Measurements from ENCODE around the gene DNAH5. TPM values are rescaled to one million over a fixed set of nuclear protein-coding genes. Genes with fewer than 3 reads are reported as not detected.
"Not testable (repeated sequence)": the region's sequence is repeated elsewhere in the genome, so short reads cannot be mapped to it uniquely, and the experiment has no call there.

The DNAH5 gene
- total RNA-seq, 1 experiment from 2014 or later = 0.63 TPM

GRCh38 chr5:13843175-13843846, 101.2 kb downstream of the DNAH5 start:
- Histone ChIP-seq H3K4me3 (no peak overlapping the region), H3K27me3 (replicated peaks) (no peaks in the 10 kb centered on the region), H3K27ac (no peak overlapping the region), H3K9me3 (replicated peaks) (no peaks in the 10 kb centered on the region), H3K36me3 (no peaks in the 10 kb centered on the region), H3K4me1 (replicated peaks) (no peaks in the 10 kb centered on the region)
- no peak for DNase-seq (ENCODE audit: low read depth in 1 of 2, low spot score in 2 of 2)

- Histone ChIP-seq H3K27me3 (replicated peaks) (no peaks in the 10 kb centered on the region), H3K27ac (no peak overlapping the region), H3K4me1 (replicated peaks) (no peaks in the 10 kb centered on the region), H3K36me3 (no peaks in the 10 kb centered on the region), H3K9me3 (replicated peaks) (no peaks in the 10 kb centered on the region), H3K4me3 (no peak overlapping the region)
- no peak for DNase-seq (ENCODE audit: low read depth in 1 of 2, low spot score in 2 of 2)
These were observed 111.0 kb downstream of the DNAH5 start for GRCh38 chr5:13833440-13833839.

DNA sequence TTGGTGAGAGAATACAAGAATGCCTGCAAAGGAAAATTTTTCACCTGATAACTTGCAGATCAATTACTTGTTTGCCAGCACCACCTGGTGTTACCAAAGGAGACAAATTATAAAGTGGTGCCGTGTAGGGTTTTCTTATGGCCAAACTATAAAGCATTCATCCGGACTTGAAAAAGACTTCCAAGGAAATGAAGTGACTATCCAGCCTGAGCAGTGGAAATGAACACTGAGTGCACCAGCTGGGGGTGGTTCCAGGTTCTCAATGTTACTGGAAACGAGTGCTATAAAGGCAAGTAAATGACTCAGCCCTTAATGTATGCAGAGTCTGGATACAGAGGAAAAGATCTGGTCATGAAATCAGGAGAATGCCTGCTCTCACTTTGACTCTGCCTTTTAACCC, 113.1 kb downstream of the DNAH5 start:
- Histone ChIP-seq H3K9me3 (replicated peaks) (no peaks in the 10 kb centered on the region), H3K27ac (no peak overlapping the region), H3K4me3 (no peak overlapping the region), H3K4me1 (replicated peaks) (no peaks in the 10 kb centered on the region), H3K36me3 (no peaks in the 10 kb centered on the region), H3K27me3 (replicated peaks) (no peaks in the 10 kb centered on the region)
- DNase-seq (ENCODE audit: low read depth in 1 of 2, low spot score in 2 of 2) = no peak

- H3K4me3 ChIP-seq = no peak overlapping the region
- no peak overlapping the region for H3K27ac ChIP-seq
- H3K36me3 ChIP-seq = no peaks in the 10 kb centered on the region
- no peaks in the 10 kb centered on the region for H3K4me1 ChIP-seq (replicated peaks)
- no peak for DNase-seq (ENCODE audit: low read depth in 1 of 2, low spot score in 2 of 2)
- no peaks in the 10 kb centered on the region for H3K27me3 ChIP-seq (replicated peaks)
- H3K9me3 ChIP-seq (replicated peaks) = no peaks in the 10 kb centered on the region
These were observed 114.0 kb downstream of the DNAH5 start for GRCh38 chr5:13830536-13830935.

DNA sequence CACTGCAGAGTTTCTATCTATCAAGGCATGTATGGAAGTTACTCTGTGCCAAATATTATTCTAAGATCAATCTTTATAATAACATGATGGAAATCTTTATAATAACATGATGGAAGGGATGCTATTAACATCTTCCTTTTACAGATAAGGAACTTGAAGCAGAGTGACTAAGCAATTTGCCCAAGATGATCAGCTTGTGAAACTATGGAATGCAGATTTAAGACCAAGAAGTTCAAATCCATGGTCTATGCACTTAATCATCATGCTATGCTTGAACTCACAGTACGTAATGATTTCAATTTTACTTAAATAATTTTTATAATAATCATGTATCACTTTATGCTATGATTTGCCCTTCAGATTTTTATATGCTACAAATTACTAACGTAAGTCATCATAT, 123.1 kb downstream of the DNAH5 start:
- Histone ChIP-seq H3K27ac (no peak overlapping the region), H3K27me3 (replicated peaks) (no peaks in the 10 kb centered on the region), H3K4me3 (no peak overlapping the region), H3K4me1 (replicated peaks) (no peaks in the 10 kb centered on the region), H3K36me3 (no peaks in the 10 kb centered on the region), H3K9me3 (replicated peaks) (no peaks in the 10 kb centered on the region)
- no peak for DNase-seq (ENCODE audit: low read depth in 1 of 2, low spot score in 2 of 2)

DNA sequence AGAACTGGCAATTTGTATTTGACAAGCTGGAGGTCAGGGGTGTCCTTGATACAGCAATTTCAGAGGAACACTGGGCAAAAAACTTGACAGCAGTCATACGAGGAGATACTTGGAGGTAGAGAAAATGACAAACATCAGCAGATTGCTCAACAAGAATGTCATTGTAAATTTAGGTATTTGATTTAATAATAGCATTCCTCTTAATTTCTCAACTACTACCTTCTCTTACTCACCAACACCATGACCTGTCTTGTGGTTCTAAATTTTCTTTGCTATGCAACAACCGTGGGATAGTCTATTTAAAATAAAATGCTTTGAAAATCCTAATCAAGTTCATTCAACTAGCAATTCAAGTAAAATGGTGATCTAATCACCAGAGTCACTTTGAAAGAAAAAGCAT, 128.4 kb downstream of the DNAH5 start:
- H3K27ac ChIP-seq = no peak overlapping the region
- no peaks in the 10 kb centered on the region for H3K36me3 ChIP-seq
- no peaks in the 10 kb centered on the region for H3K4me1 ChIP-seq (replicated peaks)
- no peaks in the 10 kb centered on the region for H3K27me3 ChIP-seq (replicated peaks)
- H3K4me3 ChIP-seq = no peak overlapping the region
- no peak for DNase-seq (ENCODE audit: low read depth in 1 of 2, low spot score in 2 of 2)
- H3K9me3 ChIP-seq (replicated peaks) = no peaks in the 10 kb centered on the region

- Histone ChIP-seq H3K9me3 (replicated peaks) (no peaks in the 10 kb centered on the region), H3K4me1 (replicated peaks) (no peaks in the 10 kb centered on the region), H3K27me3 (replicated peaks) (no peaks in the 10 kb centered on the region), H3K4me3 (no peak overlapping the region), H3K36me3 (no peaks in the 10 kb centered on the region), H3K27ac (no peak overlapping the region)
- no peak for DNase-seq (ENCODE audit: low read depth in 1 of 2, low spot score in 2 of 2)
These were observed 130.2 kb downstream of the DNAH5 start for GRCh38 chr5:13814301-13814700.

DNA sequence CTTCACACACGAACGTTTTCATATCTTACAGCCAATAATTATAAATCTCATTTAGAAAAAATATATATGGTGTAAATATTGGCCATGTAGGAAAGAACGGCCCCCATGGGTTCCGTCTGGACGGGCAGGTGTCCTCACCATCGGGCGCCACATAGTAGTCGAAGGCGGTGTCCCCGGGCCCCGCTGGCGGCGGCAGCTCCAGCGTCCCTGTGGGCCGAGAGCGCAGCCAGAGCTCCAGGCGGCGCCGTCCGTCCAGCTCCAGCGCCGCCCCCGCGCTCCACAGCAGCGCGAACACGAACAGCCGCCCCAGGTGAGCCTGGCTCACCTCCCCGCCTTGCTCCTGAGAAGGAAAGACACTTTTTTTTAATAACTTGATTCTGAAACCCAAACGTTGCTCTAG, 134.6 kb downstream of the DNAH5 start:
- no peak overlapping the region for H3K4me3 ChIP-seq

DNA sequence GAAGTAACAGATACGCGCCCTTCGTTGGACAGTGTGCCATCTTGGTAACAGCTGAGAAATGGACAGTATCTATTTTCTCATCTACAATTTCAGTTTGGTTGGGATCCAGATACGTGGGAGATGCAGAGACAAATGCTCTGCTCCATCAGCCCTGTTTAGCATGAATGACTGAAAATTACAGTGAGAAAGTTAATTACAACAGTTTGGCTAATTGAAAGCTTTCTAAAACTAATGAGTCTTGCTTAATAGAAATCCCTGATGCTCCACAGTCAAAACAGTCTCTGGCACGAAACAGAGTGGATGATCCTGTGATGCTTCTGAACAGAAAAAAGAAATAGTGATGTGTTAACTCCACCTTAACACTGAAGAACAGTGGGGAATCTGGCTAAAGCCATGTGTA, 140.2 kb downstream of the DNAH5 start:
- no peak overlapping the region for H3K4me3 ChIP-seq
- no peaks in the 10 kb centered on the region for H3K36me3 ChIP-seq
- no peaks in the 10 kb centered on the region for H3K4me1 ChIP-seq (replicated peaks)
- no peaks in the 10 kb centered on the region for H3K9me3 ChIP-seq (replicated peaks)
- H3K27me3 ChIP-seq (replicated peaks) = no peaks in the 10 kb centered on the region
- DNase-seq (ENCODE audit: low read depth in 1 of 2, low spot score in 2 of 2) = no peak
- no peak overlapping the region for H3K27ac ChIP-seq

More for the DNA sequence above, 134.6 kb downstream of the DNAH5 start:
- no peaks in the 10 kb centered on the region for H3K27me3 ChIP-seq (replicated peaks)
- no peaks in the 10 kb centered on the region for H3K4me1 ChIP-seq (replicated peaks)
- no peaks in the 10 kb centered on the region for H3K36me3 ChIP-seq
- DNase-seq (ENCODE audit: low read depth in 1 of 2, low spot score in 2 of 2) = no peak
- no peaks in the 10 kb centered on the region for H3K9me3 ChIP-seq (replicated peaks)
- H3K27ac ChIP-seq = no peak overlapping the region

- not testable (repeated sequence) for H3K36me3 ChIP-seq; DNase-seq (ENCODE audit: low read depth in 1 of 2, low spot score in 2 of 2); H3K27me3 ChIP-seq (replicated peaks); H3K4me3 ChIP-seq; H3K9me3 ChIP-seq (replicated peaks); H3K4me1 ChIP-seq (replicated peaks); H3K27ac ChIP-seq
These were observed 145.9 kb downstream of the DNAH5 start for GRCh38 chr5:13798569-13798968.

DNA sequence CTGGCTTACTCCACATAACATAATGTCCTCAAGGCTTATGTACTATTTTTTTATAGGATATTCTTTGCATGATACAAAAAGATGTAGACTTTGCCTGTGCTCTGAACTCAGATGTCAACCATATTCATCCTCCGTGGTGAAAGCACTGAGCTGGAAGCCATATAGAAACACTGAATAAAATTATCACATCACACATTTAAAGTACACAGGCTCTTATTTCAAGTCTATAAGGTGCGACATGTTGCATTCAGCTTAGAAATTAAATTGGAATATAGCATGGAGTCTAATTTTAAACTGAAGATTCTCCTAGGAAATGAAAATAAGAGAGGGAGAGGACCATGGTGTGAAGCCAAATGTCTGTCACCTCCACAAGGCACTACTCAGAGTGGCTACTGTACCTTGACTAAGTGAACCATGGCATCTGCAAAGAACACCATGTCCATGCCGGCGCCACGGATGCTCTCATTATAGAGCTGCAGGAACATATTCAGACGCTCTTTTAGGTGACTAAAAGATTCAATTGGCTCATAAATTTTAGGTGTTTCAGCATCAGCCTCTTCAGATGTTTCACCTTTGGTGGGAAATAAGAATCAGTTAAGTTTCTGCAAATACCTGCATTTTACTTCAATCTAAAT, 158.6 kb downstream of the DNAH5 start:
- Histone ChIP-seq H3K4me1 (replicated peaks) (no peaks in the 10 kb centered on the region), H3K27me3 (replicated peaks) (no peaks in the 10 kb centered on the region), H3K36me3 (no peaks in the 10 kb centered on the region), H3K4me3 (no peak overlapping the region), H3K27ac (no peak overlapping the region), H3K9me3 (replicated peaks) (no peaks in the 10 kb centered on the region)
- DNase-seq (ENCODE audit: low read depth in 1 of 2, low spot score in 2 of 2) = no peak

DNA sequence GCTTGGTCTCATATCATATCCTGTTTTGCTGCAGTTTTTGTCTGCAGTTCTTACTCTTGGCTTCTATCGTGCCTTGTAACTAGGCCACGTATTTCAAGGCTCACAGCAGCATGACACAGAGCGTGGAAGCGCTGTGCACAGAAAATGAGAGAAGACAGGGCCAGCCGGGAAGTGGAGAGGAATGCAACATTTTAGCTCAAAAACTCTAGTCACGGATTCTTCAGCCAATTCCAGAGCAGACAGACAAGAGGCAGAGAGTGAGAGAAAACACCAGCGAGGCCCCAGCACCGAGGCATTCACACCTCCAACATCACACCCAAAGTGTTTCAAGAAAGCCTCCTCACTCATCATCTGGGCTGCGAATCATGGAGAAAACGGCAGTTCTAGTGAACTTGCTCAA, 160.8 kb downstream of the DNAH5 start:
- Histone ChIP-seq H3K27me3 (replicated peaks) (no peaks in the 10 kb centered on the region), H3K27ac (no peak overlapping the region), H3K9me3 (replicated peaks) (no peaks in the 10 kb centered on the region), H3K4me3 (no peak overlapping the region), H3K4me1 (replicated peaks) (no peaks in the 10 kb centered on the region), H3K36me3 (no peaks in the 10 kb centered on the region)
- DNase-seq (ENCODE audit: low read depth in 1 of 2, low spot score in 2 of 2) = no peak

GRCh38 chr5:13780081-13780480, 164.4 kb downstream of the DNAH5 start:
- no peak for DNase-seq (ENCODE audit: low read depth in 1 of 2, low spot score in 2 of 2)
- Histone ChIP-seq H3K4me3 (no peak overlapping the region), H3K4me1 (replicated peaks) (no peaks in the 10 kb centered on the region), H3K36me3 (no peaks in the 10 kb centered on the region), H3K9me3 (replicated peaks) (no peaks in the 10 kb centered on the region), H3K27ac (no peak overlapping the region), H3K27me3 (replicated peaks) (no peaks in the 10 kb centered on the region)

- Histone ChIP-seq H3K9me3 (replicated peaks) (no peaks in the 10 kb centered on the region), H3K27me3 (replicated peaks) (no peaks in the 10 kb centered on the region), H3K27ac (no peak overlapping the region), H3K4me1 (replicated peaks) (no peaks in the 10 kb centered on the region), H3K4me3 (no peak overlapping the region), H3K36me3 (no peaks in the 10 kb centered on the region)
- no peak for DNase-seq (ENCODE audit: low read depth in 1 of 2, low spot score in 2 of 2)
These were observed 170.8 kb downstream of the DNAH5 start for GRCh38 chr5:13773649-13774048.
